GM12878 (cell line): ENCODE results near the gene ENOPH1. TPM values are rescaled to one million over a fixed set of nuclear protein-coding genes. Genes with fewer than 3 reads are reported as not detected.

Experiments
- ATAC-seq: fragments of 200-7000 bp; cut with Tn5 transposase; 3 replicates; pipeline ENCODE4 v1.9.1; 2020; ENCODE audit warnings: mild to moderate bottlenecking, moderate library complexity
- BruUV-seq: library from RNA; stranded (reverse); fragments of 400-500 nt; replicated peaks from 2 replicates; lab custom pipeline; 2021; lab: Mats Ljungman, UMichigan
- CTCF ChIA-PET: fragments of 300-600 bp; sonication (Branson Sonifier 250); formaldehyde crosslinking; extraction: SDS; loops from one replicate; lab custom pipeline; 2021; ENCODE audit warnings: inconsistent platforms; lab: Yijun Ruan, JAX
- POLR2A ChIA-PET: fragments of 350-600 bp; formaldehyde crosslinking; extraction: SDS; loops from one replicate; lab custom pipeline; 2021; ENCODE audit warnings: inconsistent platforms; lab: Charles Lee
- RAD21 ChIA-PET: fragments of 300-600 bp; sonication (Branson Sonifier 250); formaldehyde crosslinking; loops from one replicate; lab custom pipeline; 2023; ENCODE audit warnings: antibody characterized with exemption; ENCODE audit not compliant: unreplicated experiment; lab: Charles Lee
- SMC1A ChIA-PET: fragments of 300-600 bp; sonication (Branson Sonifier 250); formaldehyde crosslinking; loops from one replicate; lab custom pipeline; 2023; ENCODE audit not compliant: unreplicated experiment, uncharacterized antibody; lab: Charles Lee
- DNase-seq: peaks from one replicate; pipeline ENCODE4 v3.0.0-alpha.2; 2011; ENCODE audit warnings: low read depth, low spot score
- FAIRE-seq: peaks from 3 replicates; lab custom pipeline; 2011; peaks lifted over from hg19 to GRCh38; lab: Jason Lieb, UNC
- H2AFZ ChIP-seq: 2 replicates; pipeline ENCODE4 v1.6.0; 2011; ENCODE audit warnings: low read depth, low read length, control low read depth; ENCODE audit not compliant: control insufficient read depth
- H3K27ac ChIP-seq: 2 replicates; pipeline ENCODE4 v1.5.1; 2011; ENCODE audit warnings: control low read depth; ENCODE audit not compliant: control insufficient read depth, insufficient read depth
- H3K27me3 ChIP-seq, 2 experiments: replicated peaks in 1 of 2; 2 replicates each; pipeline versions ENCODE4 v1.6.0 to v1.6.1; 2011; ENCODE audit warnings: low read length in 1 of 2; ENCODE audit not compliant: control insufficient read depth in 2 of 2, insufficient read depth in 2 of 2
- H3K36me3 ChIP-seq, 2 experiments: 2 replicates each; pipeline ENCODE4 v1.5.1; 2011; ENCODE audit warnings: low read length in 1 of 2; ENCODE audit not compliant: control insufficient read depth in 2 of 2, insufficient read depth in 2 of 2
- H3K4me1 ChIP-seq: 2 replicates; pipeline ENCODE4 v1.6.1; 2011; ENCODE audit warnings: mild to moderate bottlenecking, low read length, moderate library complexity, mixed read lengths; ENCODE audit not compliant: control insufficient read depth, insufficient read depth
- H3K4me2 ChIP-seq: 2 replicates; pipeline ENCODE4 v1.6.0; 2011; ENCODE audit warnings: control low read depth; ENCODE audit not compliant: control insufficient read depth, insufficient read depth
- H3K4me3 ChIP-seq: fragments of 200-600 bp; sonication (generic); 2 replicates; pipeline ENCODE4 v1.5.1; 2016
- H3K79me2 ChIP-seq: 2 replicates; pipeline ENCODE4 v1.6.0; 2011; ENCODE audit warnings: low read length; ENCODE audit not compliant: control insufficient read depth, insufficient read depth
- H3K9ac ChIP-seq: 2 replicates; pipeline ENCODE4 v1.8.0; 2011; ENCODE audit warnings: low read length, control low read depth, mixed read lengths; ENCODE audit not compliant: control insufficient read depth, insufficient read depth
- H3K9me3 ChIP-seq: replicated peaks from 3 replicates; pipeline ENCODE4 v1.5.1; 2011; ENCODE audit warnings: mild to moderate bottlenecking, low read length; ENCODE audit not compliant: control insufficient read depth, insufficient read depth
- H4K20me1 ChIP-seq: 2 replicates; pipeline ENCODE4 v1.6.0; 2011; ENCODE audit not compliant: control insufficient read depth, insufficient read depth
- TBL1XR1 ChIP-seq: IDR thresholded peaks from 2 replicates; pipeline ENCODE4 v1.6.1; 2012; ENCODE audit warnings: low read depth, low read length, improper control_type of control experiment
- ZSCAN29 ChIP-seq: fragments of 450-650 bp; IDR thresholded peaks from 2 replicates; pipeline ENCODE4 v1.6.1; 2017; ENCODE audit warnings: mild to moderate bottlenecking, moderate library complexity
- WGBS: methylation state at CpG from one replicate; pipeline ENCODE4 v1.1.6; 2016; ENCODE audit warnings: low lambda C conversion rate; ENCODE audit not compliant: insufficient replicate concordance, insufficient coverage; ENCODE audit errors: missing lambda C conversion rate; 5-methylcytosine and 5-hydroxymethylcytosine counted together
- in situ Hi-C: fragments of 300-500 bp; cut with MboI; formaldehyde crosslinking; loops from 9 replicates; pipeline ENCODE4 v1.14.3; 2018; ENCODE audit warnings: mixed read lengths
- intact Hi-C: fragments of 100-400 bp; cut with micrococcal nuclease; formaldehyde crosslinking; loops from one replicate; pipeline ENCODE4 v1.14.2; 2022; ENCODE audit not compliant: unreplicated experiment
- polyA plus RNA-seq, 11 experiments: library from polyadenylated mRNA; depleted of rRNA in 4 of 11; unstranded in 6 of 11; stranded (reverse) in 5 of 11; fragments of >200 nt; fragmentation: Nextera tagmentation in 4 of 11; fragmentation: Illumina TruSeq in 1 of 11; extraction: Ambion mirVana in 4 of 11; extraction: Trizol in 1 of 11; gene quantifications; 1 replicate in 1 of 11; 2 replicates in 10 of 11; pipeline versions ENCODE4 v1.2.1 to v1.2.3, GENCODE V29; 2011 to 2016; ENCODE audit warnings: inconsistent platforms in 2 of 11, missing spikeins in 2 of 11, low read depth in 1 of 11
- total RNA-seq, 4 experiments: library from RNA; depleted of rRNA in 3 of 4; stranded (reverse); fragments of >200 nt in 3 of 4; fragmentation: Illumina TruSeq in 1 of 4; extraction: Trizol in 1 of 4; gene quantifications; 2 replicates each; pipeline versions ENCODE4 v1.2.1 to v1.2.3, GENCODE V29; 2013 to 2021

The ENOPH1 gene
- total and polyA plus RNA-seq, 10 of the 15 experiments (the other 5 are each of a cell fraction or from before 2014, with no cell fraction given) = 24.4 to 83.6 (median 46.7) TPM

DNA sequence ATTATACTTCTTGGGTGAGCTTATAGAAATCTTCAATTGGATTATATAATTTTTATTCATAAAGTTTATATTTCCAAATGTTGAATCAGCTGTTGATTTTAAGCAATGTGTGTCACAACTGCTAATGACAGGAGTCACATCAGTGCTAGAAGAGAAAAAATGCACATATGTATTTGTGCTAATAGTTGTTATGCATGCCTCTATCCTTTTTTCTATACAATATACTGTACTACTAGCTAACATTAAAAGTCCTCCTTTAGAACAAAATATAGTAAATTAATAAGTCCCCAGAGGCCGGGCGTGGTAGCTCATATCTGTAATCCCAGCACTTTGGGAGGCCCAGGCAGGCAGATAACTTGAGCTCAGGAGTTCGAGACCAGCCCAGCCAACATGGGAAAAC is 32.9 kb upstream of the ENOPH1 start:
- FAIRE-seq (no peak), DNase-seq (no peak), ATAC-seq (no peak)
- ChIA-PET SMC1A (interaction anchor here (0.7 to 1.2 kb wide), 3 partner anchors 22 to 40 kb away, joined by 3 to 5 read pairs (median 3); no protein-coding TSS in a partner anchor), CTCF (interaction anchor here (1.0 kb wide), 1 partner anchor 10 kb away, joined by 4 read pairs; no protein-coding TSS in a partner anchor), RAD21 (no interaction called here), POLR2A (interaction anchor here (0.7 to 0.9 kb wide), 3 partner anchors 14 to 1356 kb away, joined by 4 to 5 read pairs (median 4); no protein-coding TSS in a partner anchor)
- BruUV-seq = no TSS peak
- no peaks in the 10 kb centered on the region for H3K79me2 ChIP-seq
- intact Hi-C loops (no loop called here), in situ Hi-C loops (no loop called here)
- H3K4me1 ChIP-seq = no peaks in the 10 kb centered on the region
- H3K4me3 ChIP-seq = no peak overlapping the region
- 62% methylated on average over 3 of the region's 3 CpGs for WGBS
- no peaks in the 10 kb centered on the region for H3K36me3 ChIP-seq
- H3K4me2 ChIP-seq = no peak overlapping the region
- H3K9ac ChIP-seq = no peak overlapping the region
- no peaks in the 10 kb centered on the region for H4K20me1 ChIP-seq
- H3K9me3 ChIP-seq = no peaks in the 10 kb centered on the region
- no peak overlapping the region for H2AFZ ChIP-seq
- no peak overlapping the region for H3K27ac ChIP-seq
- no peak for TF ChIP-seq ZSCAN29
- H3K27me3 ChIP-seq = no peaks in the 10 kb centered on the region

DNA sequence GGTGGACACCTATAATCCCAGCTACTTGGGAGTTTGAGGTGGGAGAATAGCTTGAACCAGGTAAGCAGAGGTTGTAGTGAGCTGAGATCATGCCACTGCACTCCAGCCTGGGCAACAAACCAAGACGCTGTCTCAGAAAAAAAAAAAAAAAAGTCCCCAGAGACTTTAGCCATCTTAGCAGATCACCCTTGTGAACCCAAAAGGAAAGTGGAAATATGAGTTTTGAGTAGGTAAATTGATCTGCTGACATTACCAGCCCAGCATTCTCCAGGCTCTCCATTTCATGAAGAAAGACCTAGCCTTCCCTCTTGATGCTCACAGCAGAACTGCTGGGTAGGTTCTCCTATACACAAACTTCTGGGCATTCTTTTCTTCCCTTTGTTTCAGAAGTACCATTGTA is 32.1 kb upstream of the ENOPH1 start:
- Histone ChIP-seq H3K27ac (no peak overlapping the region), H3K9me3 (no peaks in the 10 kb centered on the region), H3K36me3 (no peaks in the 10 kb centered on the region), H3K4me1 (no peaks in the 10 kb centered on the region), H3K4me3 (no peak overlapping the region), H4K20me1 (no peaks in the 10 kb centered on the region), H3K79me2 (no peaks in the 10 kb centered on the region), H3K27me3 (no peaks in the 10 kb centered on the region), H3K4me2 (no peak overlapping the region), H2AFZ (no peak overlapping the region), H3K9ac (no peak overlapping the region)
- CTCF ChIA-PET = interaction anchor here (1.0 kb wide), 1 partner anchor 10 kb away, joined by 4 read pairs; no protein-coding TSS in a partner anchor
- RAD21 ChIA-PET = no interaction called here
- DNase-seq (no peak), ATAC-seq (no peak), FAIRE-seq (no peak)
- no peak for TF ChIP-seq TBL1XR1
- WGBS = 20% methylated on average over 1 of the region's 1 CpG
- BruUV-seq = no TSS peak
- POLR2A ChIA-PET = interaction anchor here (0.7 to 0.9 kb wide), 2 partner anchors 15 to 1356 kb away, joined by 4 read pairs; no protein-coding TSS in a partner anchor
- in situ Hi-C loops (no loop called here), intact Hi-C loops (no loop called here)
- SMC1A ChIA-PET = interaction anchor here (0.6 kb wide), 1 partner anchor 542 kb away, joined by 3 read pairs; no protein-coding TSS in a partner anchor
